Measurements from ENCODE around the gene POLR2J2.
"Not testable (repeated sequence)": the region's sequence is repeated elsewhere in the genome, so short reads cannot be mapped to it uniquely, and the experiment has no call there.

- TF ChIP-seq CTCF (IDR thresholded peaks at IDR 0.05; ENCODE audit: borderline replicate concordance, extremely low read depth, low read length, poor library complexity, severe bottlenecking); EZH2 (IDR thresholded peaks at IDR 0.05; ENCODE audit: borderline replicate concordance, low read depth, low read length, severe bottlenecking): not testable (repeated sequence)
These were observed 36.1 kb downstream of the POLR2J2 start for GRCh38 chr7:102635354-102635753.
